GM23338 (cell line): Measurements from ENCODE around the gene ADAMTS13. TPM values are rescaled to one million over a fixed set of nuclear protein-coding genes. Genes with fewer than 3 reads are reported as not detected.

ENCODE experiments used
- ATAC-seq: fragments of 200-7000 bp; cut with Tn5 transposase; 3 replicates; pipeline ENCODE4 v1.9.1; 2020
- DNase-seq: peaks from one replicate; pipeline ENCODE4 v3.0.0-alpha.2; 2015; ENCODE audit warnings: low spot score
- H2AFZ ChIP-seq: fragments of 200-600 bp; sonication (generic); 2 replicates; pipeline ENCODE4 v1.8.0; 2016; ENCODE audit warnings: antibody characterized with exemption, mild to moderate bottlenecking, moderate library complexity
- H3F3A ChIP-seq: fragments of 200-600 bp; sonication (generic); replicated peaks from 2 replicates; pipeline ENCODE4 v1.8.0; 2017; ENCODE audit warnings: antibody characterized with exemption, mixed run types, low read depth
- H3K27ac ChIP-seq: fragments of 200-600 bp; sonication (generic); 2 replicates; pipeline ENCODE4 v1.6.1; 2016; ENCODE audit warnings: low read depth
- H3K27me3 ChIP-seq: fragments of 200-600 bp; sonication (generic); 2 replicates; pipeline ENCODE4 v1.8.0; 2016; ENCODE audit warnings: mild to moderate bottlenecking, mixed run types, moderate library complexity; ENCODE audit not compliant: insufficient read depth
- H3K36me3 ChIP-seq: fragments of 200-600 bp; sonication (generic); 2 replicates; pipeline ENCODE4 v1.8.0; 2016; ENCODE audit warnings: mild to moderate bottlenecking; ENCODE audit not compliant: insufficient read depth
- H3K4me1 ChIP-seq: fragments of 200-600 bp; sonication (generic); 2 replicates; pipeline ENCODE4 v1.8.0; 2016; ENCODE audit warnings: mild to moderate bottlenecking, moderate library complexity; ENCODE audit not compliant: insufficient read depth
- H3K4me2 ChIP-seq: fragments of 200-600 bp; sonication (generic); 2 replicates; pipeline ENCODE4 v1.7.1; 2017; ENCODE audit warnings: mixed run types
- H3K4me3 ChIP-seq: fragments of 200-600 bp; sonication (generic); 2 replicates; pipeline ENCODE4 v1.6.1; 2016; ENCODE audit warnings: mixed run types
- H3K79me2 ChIP-seq: fragments of 200-600 bp; sonication (generic); replicated peaks from 2 replicates; pipeline ENCODE4 v1.8.0; 2017; ENCODE audit warnings: mild to moderate bottlenecking; ENCODE audit not compliant: insufficient read depth
- H3K9me2 ChIP-seq: fragments of 200-600 bp; sonication (generic); 2 replicates; pipeline ENCODE4 v1.8.0; 2017; ENCODE audit not compliant: insufficient read depth
- H4K20me1 ChIP-seq: fragments of 200-600 bp; sonication (generic); replicated peaks from 2 replicates; pipeline ENCODE4 v1.8.0; 2017; ENCODE audit warnings: mild to moderate bottlenecking; ENCODE audit not compliant: insufficient read depth
- H3K27ac Mint-ChIP-seq: 2 replicates; pipeline ENCODE4 v1.8.0; 2020; ENCODE audit warnings: inconsistent platforms, mild to moderate bottlenecking, moderate library complexity, mixed read lengths
- H3K27me3 Mint-ChIP-seq: 3 replicates; pipeline ENCODE4 v1.8.0; 2022; ENCODE audit warnings: low read depth, mild to moderate bottlenecking, moderate library complexity, mixed read lengths, inconsistent platforms; ENCODE audit not compliant: insufficient read depth, poor library complexity
- H3K36me3 Mint-ChIP-seq: 3 replicates; pipeline ENCODE4 v1.8.0; 2021; ENCODE audit warnings: low read depth, mild to moderate bottlenecking, inconsistent platforms, moderate library complexity, mixed read lengths
- H3K4me1 Mint-ChIP-seq: 3 replicates; pipeline ENCODE4 v1.8.0; 2020; ENCODE audit warnings: mild to moderate bottlenecking, inconsistent platforms, mixed read lengths
- H3K4me3 Mint-ChIP-seq: 3 replicates; pipeline ENCODE4 v1.8.0; 2021; ENCODE audit warnings: moderate library complexity, mild to moderate bottlenecking, inconsistent platforms, mixed read lengths
- H3K9me3 Mint-ChIP-seq: 3 replicates; pipeline ENCODE4 v1.8.0; 2020; ENCODE audit warnings: moderate library complexity, mild to moderate bottlenecking, inconsistent platforms, mixed read lengths
- CREB1 ChIP-seq: fragments of 250-450 bp; sonication (Bioruptor Pico); IDR thresholded peaks from 2 replicates; pipeline ENCODE4 v1.5.0; 2020; ENCODE audit warnings: low read depth, mild to moderate bottlenecking, moderate library complexity
- EZH2 ChIP-seq: fragments of 200-600 bp; sonication (generic); IDR thresholded peaks from one replicate; pipeline ENCODE4 v1.8.0; 2017; ENCODE audit warnings: antibody characterized with exemption, mild to moderate bottlenecking, low read depth; ENCODE audit not compliant: unreplicated experiment
- JUNB ChIP-seq: IDR thresholded peaks from one replicate; pipeline ENCODE4 v1.6.1; 2016; ENCODE audit warnings: antibody characterized with exemption; ENCODE audit not compliant: unreplicated experiment
- NANOG ChIP-seq: IDR thresholded peaks from 2 replicates; pipeline ENCODE4 v1.6.1; 2016; ENCODE audit warnings: antibody characterized with exemption, borderline replicate concordance
- ZNF114 ChIP-seq: fragments of 250-450 bp; sonication (Bioruptor Pico); IDR thresholded peaks from 2 replicates; pipeline ENCODE4 v1.5.0; 2020; ENCODE audit warnings: mild to moderate bottlenecking, moderate library complexity
- polyA plus RNA-seq: library from polyadenylated mRNA; unstranded; fragments of >200 nt; fragmentation: Nextera tagmentation; extraction: Ambion mirVana; gene quantifications from 2 replicates; pipeline ENCODE4 v1.2.1, GENCODE V29; 2016
- total RNA-seq: library from RNA; depleted of rRNA; stranded (reverse); fragments of >200 nt; shearing (Covaris generic); gene quantifications from 2 replicates; pipeline ENCODE4 v1.2.3, GENCODE V29; 2014
- TF ChIP-seq, protein P1 (sequence below), 2 experiments: fragments of 200-600 bp in 1 of 2; sonication (generic) in 1 of 2; conservative IDR thresholded peaks; 2 replicates each; pipeline versions ENCODE4 v1.5.1 to v1.6.1; 2016 to 2017; ENCODE audit warnings: antibody characterized with exemption in 2 of 2, low read depth in 2 of 2, mild to moderate bottlenecking in 2 of 2, moderate library complexity in 1 of 2
- TF ChIP-seq, protein P2 (sequence below): IDR thresholded peaks from 2 replicates; pipeline ENCODE4 v1.6.1; 2016; ENCODE audit warnings: antibody characterized with exemption
- TF ChIP-seq, protein P3 (sequence below): IDR thresholded peaks from one replicate; pipeline ENCODE4 v1.6.1; 2018; ENCODE audit warnings: antibody characterized with exemption; ENCODE audit not compliant: unreplicated experiment

ADAMTS13 gene
- total and polyA plus RNA-seq, 2 experiments from 2014 or later: 6.0 TPM

DNA sequence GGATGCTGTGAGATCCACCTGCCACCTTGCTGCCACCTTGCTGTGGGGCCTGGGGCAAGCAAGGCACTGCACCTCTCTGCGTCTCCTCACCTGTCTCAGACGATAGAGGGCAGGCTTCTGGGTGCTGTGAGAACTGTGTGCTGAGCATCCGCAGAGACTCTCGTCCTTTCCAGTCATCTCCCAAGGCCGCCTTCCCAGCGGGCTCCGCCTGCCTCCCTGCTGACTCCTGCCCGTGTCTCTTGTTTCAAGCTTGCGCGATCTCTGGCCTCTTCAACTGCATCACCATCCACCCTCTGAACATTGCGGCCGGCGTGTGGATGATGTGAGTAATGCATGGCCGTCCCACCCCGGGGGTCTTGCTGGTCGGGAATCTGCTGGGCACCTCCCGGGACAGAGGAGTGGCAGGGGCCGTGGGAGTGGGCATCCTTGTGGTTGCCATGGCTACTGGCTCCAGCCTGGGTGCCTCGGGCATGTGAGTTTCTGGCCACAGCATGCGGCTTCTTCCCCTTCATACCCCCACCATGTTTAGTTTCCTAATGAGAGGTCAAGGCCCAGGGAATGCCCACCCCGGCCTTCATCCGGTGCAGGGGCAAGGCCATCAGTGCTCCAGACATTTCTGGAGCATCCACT, 41.2 kb downstream of the ADAMTS13 start:
- H2AFZ ChIP-seq: no peak overlapping the region
- peaks cover 3% of the 10 kb centered on the region; the same call in 1 of the 2 replicates for H4K20me1 ChIP-seq
- peaks cover 13% of the 10 kb centered on the region; the same call in 1 of the 2 replicates for H3K79me2 ChIP-seq
- H3K27me3 ChIP-seq: no peaks in the 10 kb centered on the region
- H3K36me3 ChIP-seq: no peaks in the 10 kb centered on the region
- no peak overlapping the region for H3K27ac Mint-ChIP-seq
- H3K9me3 Mint-ChIP-seq: no peaks in the 10 kb centered on the region
- ATAC-seq (peak; percentile 18), DNase-seq (peak; percentile 70)
- no peaks in the 10 kb centered on the region for H3K9me2 ChIP-seq
- TF ChIP-seq, protein P1, sequence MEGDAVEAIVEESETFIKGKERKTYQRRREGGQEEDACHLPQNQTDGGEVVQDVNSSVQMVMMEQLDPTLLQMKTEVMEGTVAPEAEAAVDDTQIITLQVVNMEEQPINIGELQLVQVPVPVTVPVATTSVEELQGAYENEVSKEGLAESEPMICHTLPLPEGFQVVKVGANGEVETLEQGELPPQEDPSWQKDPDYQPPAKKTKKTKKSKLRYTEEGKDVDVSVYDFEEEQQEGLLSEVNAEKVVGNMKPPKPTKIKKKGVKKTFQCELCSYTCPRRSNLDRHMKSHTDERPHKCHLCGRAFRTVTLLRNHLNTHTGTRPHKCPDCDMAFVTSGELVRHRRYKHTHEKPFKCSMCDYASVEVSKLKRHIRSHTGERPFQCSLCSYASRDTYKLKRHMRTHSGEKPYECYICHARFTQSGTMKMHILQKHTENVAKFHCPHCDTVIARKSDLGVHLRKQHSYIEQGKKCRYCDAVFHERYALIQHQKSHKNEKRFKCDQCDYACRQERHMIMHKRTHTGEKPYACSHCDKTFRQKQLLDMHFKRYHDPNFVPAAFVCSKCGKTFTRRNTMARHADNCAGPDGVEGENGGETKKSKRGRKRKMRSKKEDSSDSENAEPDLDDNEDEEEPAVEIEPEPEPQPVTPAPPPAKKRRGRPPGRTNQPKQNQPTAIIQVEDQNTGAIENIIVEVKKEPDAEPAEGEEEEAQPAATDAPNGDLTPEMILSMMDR (conservative IDR thresholded peaks at IDR 0.05; ENCODE audit: low read depth in 2 of 2): peak; percentile 52 to 84
- TF ChIP-seq, protein P2, sequence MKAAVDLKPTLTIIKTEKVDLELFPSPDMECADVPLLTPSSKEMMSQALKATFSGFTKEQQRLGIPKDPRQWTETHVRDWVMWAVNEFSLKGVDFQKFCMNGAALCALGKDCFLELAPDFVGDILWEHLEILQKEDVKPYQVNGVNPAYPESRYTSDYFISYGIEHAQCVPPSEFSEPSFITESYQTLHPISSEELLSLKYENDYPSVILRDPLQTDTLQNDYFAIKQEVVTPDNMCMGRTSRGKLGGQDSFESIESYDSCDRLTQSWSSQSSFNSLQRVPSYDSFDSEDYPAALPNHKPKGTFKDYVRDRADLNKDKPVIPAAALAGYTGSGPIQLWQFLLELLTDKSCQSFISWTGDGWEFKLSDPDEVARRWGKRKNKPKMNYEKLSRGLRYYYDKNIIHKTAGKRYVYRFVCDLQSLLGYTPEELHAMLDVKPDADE: no peak
- TF ChIP-seq, protein P3, sequence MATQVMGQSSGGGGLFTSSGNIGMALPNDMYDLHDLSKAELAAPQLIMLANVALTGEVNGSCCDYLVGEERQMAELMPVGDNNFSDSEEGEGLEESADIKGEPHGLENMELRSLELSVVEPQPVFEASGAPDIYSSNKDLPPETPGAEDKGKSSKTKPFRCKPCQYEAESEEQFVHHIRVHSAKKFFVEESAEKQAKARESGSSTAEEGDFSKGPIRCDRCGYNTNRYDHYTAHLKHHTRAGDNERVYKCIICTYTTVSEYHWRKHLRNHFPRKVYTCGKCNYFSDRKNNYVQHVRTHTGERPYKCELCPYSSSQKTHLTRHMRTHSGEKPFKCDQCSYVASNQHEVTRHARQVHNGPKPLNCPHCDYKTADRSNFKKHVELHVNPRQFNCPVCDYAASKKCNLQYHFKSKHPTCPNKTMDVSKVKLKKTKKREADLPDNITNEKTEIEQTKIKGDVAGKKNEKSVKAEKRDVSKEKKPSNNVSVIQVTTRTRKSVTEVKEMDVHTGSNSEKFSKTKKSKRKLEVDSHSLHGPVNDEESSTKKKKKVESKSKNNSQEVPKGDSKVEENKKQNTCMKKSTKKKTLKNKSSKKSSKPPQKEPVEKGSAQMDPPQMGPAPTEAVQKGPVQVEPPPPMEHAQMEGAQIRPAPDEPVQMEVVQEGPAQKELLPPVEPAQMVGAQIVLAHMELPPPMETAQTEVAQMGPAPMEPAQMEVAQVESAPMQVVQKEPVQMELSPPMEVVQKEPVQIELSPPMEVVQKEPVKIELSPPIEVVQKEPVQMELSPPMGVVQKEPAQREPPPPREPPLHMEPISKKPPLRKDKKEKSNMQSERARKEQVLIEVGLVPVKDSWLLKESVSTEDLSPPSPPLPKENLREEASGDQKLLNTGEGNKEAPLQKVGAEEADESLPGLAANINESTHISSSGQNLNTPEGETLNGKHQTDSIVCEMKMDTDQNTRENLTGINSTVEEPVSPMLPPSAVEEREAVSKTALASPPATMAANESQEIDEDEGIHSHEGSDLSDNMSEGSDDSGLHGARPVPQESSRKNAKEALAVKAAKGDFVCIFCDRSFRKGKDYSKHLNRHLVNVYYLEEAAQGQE: no peak
- H3F3A ChIP-seq: peaks cover 12% of the 10 kb centered on the region; the same call in 1 of the 2 replicates
- no peak overlapping the region for H3K27ac ChIP-seq
- H3K4me3 Mint-ChIP-seq: no peak overlapping the region
- H3K36me3 Mint-ChIP-seq: peaks cover 3% of the 10 kb centered on the region; the same call in 1 of the 3 replicates
- no peak overlapping the region for H3K4me2 ChIP-seq
- H3K4me3 ChIP-seq: no peak overlapping the region
- H3K4me1 ChIP-seq: peaks cover 15% of the 10 kb centered on the region; the same call in 1 of the 2 replicates
- H3K27me3 Mint-ChIP-seq: peaks cover 13% of the 10 kb centered on the region
- H3K4me1 Mint-ChIP-seq: peaks cover 21% of the 10 kb centered on the region

DNA sequence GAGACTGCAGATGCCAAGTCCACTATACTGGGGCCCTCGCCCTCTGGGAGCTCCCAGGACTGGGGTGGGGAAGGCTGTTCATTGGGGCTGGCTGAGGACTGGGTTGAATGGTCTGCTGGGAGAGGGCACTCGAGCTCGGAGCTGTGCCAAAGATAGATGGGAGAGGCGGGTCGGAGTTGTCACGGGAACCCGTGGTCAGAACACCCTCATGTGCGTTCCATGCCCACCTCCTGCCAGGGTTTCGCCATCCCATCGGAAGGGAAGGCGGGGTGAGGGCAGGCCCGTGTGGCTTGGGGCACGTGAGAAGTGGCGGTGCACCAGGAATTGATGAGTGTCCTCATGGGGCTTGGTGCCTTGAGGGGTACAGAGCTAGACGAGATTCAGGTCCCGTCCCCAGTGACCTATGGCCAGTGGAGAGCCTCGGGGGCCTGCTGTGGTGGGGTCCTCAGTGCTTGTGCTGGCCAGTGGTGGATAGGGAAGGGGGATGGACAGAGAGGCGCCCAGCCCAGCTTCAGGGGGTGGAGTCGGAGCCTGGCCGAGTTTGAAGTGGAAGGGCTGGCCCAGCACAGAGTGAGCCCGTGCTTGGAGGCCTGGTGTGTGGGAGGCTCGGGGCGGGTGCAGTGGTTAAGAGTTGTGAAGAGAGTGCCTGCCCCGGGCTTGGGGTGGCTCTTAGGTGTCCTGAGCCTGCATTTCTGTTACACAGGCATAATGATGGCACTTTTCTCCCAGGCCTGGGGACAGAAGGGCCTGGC, 41.9 kb downstream of the ADAMTS13 start:
- H3K27me3 Mint-ChIP-seq: peaks cover 13% of the 10 kb centered on the region
- peaks cover 9% of the 10 kb centered on the region; the same call in 1 of the 2 replicates for H3K4me1 ChIP-seq
- H3K4me3 Mint-ChIP-seq: no peak overlapping the region
- no peaks in the 10 kb centered on the region for H3K9me3 Mint-ChIP-seq
- H3F3A ChIP-seq: peaks cover 12% of the 10 kb centered on the region; the same call in 1 of the 2 replicates
- H3K4me1 Mint-ChIP-seq: peaks cover 17% of the 10 kb centered on the region
- ATAC-seq (no peak), DNase-seq (no peak)
- H3K27ac ChIP-seq: no peak overlapping the region
- no peaks in the 10 kb centered on the region for H3K27me3 ChIP-seq
- peaks cover 3% of the 10 kb centered on the region; the same call in 1 of the 2 replicates for H4K20me1 ChIP-seq
- H3K4me3 ChIP-seq: no peak overlapping the region
- H3K79me2 ChIP-seq: peaks cover 13% of the 10 kb centered on the region; the same call in 1 of the 2 replicates
- H3K27ac Mint-ChIP-seq: no peak overlapping the region
- H3K9me2 ChIP-seq: no peaks in the 10 kb centered on the region
- H3K36me3 Mint-ChIP-seq: peaks cover 3% of the 10 kb centered on the region; the same call in 1 of the 3 replicates
- no peak overlapping the region for H3K4me2 ChIP-seq
- H3K36me3 ChIP-seq: no peaks in the 10 kb centered on the region
- H2AFZ ChIP-seq: no peak overlapping the region
- TF ChIP-seq CREB1 (CRISPR knock-in tag) (no peak), EZH2 (no peak), JUNB (no peak), ZNF114 (CRISPR knock-in tag) (no peak), NANOG (no peak)
- TF ChIP-seq, protein P2: no peak
